ENCODE data around the gene DYRK3.

GRCh38 chr1:206693029-206693428 is 57.7 kb downstream of the DYRK3 start:
- TF ChIP-seq CTCF (optimal IDR thresholded peaks at IDR 0.05 in 1 of 3, IDR thresholded peaks at IDR 0.05 in 1 of 3, conservative IDR thresholded peaks at IDR 0.05 in 1 of 3; ENCODE audit: extremely low read depth in 1 of 3, insufficient read depth in 2 of 3, low read length in 3 of 3) (no peak), EZH2 (IDR thresholded peaks at IDR 0.05; ENCODE audit: low read length) (no peak)

Measured in keratinocyte (primary cell).